ENCODE results near the gene NR2F1. TPM values are rescaled to one million over a fixed set of nuclear protein-coding genes. Genes with fewer than 3 reads are reported as not detected.
A peak's percentile ranks its signal among the peaks of the same experiment; 100 is the strongest.

Gene NR2F1
- total RNA-seq, 1 experiment from 2014 or later, result 51.2 TPM

DNA sequence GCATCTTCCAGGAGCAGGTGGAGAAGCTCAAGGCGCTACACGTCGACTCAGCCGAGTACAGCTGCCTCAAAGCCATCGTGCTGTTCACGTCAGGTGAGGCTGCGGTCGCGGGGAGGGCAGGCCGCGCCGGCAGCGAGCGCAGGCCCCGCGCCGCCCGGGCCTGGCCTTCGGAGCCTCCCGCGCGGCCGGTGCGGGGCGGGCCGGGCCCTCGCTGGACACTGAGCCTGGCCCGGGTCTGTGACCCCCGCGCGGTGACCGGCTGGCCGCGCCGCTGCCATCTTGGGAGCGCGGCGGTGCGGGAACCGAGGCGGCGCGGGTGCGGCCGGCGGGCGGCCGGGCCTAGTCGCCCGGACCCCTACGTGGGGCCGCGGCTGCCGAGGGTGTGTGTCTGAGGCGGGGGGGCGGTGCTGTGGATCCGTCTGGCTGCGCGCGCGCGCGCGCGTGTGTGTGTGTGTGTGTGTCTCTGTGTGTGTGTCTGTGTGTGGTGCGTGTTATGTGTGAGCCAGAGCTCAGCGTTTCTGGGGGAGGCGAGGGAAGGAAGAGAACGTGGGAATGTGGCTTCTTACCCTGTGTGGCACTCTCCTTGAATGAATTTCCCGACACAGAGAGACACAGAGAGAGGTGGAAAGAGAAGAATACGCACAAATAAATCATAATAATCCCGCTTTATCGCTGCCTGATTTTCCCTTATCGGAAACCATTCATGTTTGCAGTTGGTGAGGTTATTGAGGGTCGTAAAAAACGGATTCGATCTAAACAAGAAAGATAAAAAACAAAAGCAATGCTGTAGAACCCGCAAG is 5.5 kb downstream of the NR2F1 start:
- Histone ChIP-seq H3K27me3 (ENCODE audit: insufficient read depth, low read length) (no peaks in the 10 kb centered on the region), H2AFZ (ENCODE audit: low read depth, low read length, poor library complexity, severe bottlenecking) (no peak overlapping the region), H3K79me2 (ENCODE audit: insufficient read depth, low read length) (peaks cover 24% of the 10 kb centered on the region), H3K4me3 (replicated peaks in 1 of 2; ENCODE audit: low read depth in 1 of 2, low read length in 2 of 2) (no peak overlapping the region), H3K9ac (ENCODE audit: low read length) (no peak overlapping the region), H3K27ac (ENCODE audit: low read depth, low read length) (peak overlapping the region; percentile 99; the same call in 1 of the 2 replicates), H3K4me2 (ENCODE audit: low read length) (no peak overlapping the region), H3K36me3 (ENCODE audit: control insufficient read depth in 1 of 2, insufficient read depth in 2 of 2, low read length in 2 of 2) (peaks cover 0 to 52% of the 10 kb centered on the region in 2 experiments; a peak in 2 of 4 replicates), H3K4me1 (ENCODE audit: control insufficient read depth in 1 of 2, insufficient read depth in 2 of 2, low read length in 2 of 2) (peaks cover 9 to 21% of the 10 kb centered on the region in 2 experiments), H3K9me3 (ENCODE audit: control insufficient read depth in 1 of 2, insufficient read depth in 1 of 2, low read depth in 1 of 2, low read length in 2 of 2) (no peaks in the 10 kb centered on the region), H4K20me1 (ENCODE audit: insufficient read depth) (no peaks in the 10 kb centered on the region), H3K9me2 (ENCODE audit: insufficient read depth) (no peaks in the 10 kb centered on the region)
- DNase-seq (ENCODE audit: low read depth, low spot score) (no peak), ATAC-seq (no peak)
- ChIA-PET POLR2A (no interaction called here), RAD21 (ENCODE audit: low non-redundant PET in 1 of 2, low total read pairs in 2 of 2, uncharacterized antibody in 2 of 2, unreplicated experiment in 2 of 2) (interaction anchor here in 1 of 2 experiments (0.7 kb wide), 1 partner anchor 456 kb away, joined by 3 read pairs; no protein-coding TSS in a partner anchor), CTCF (no interaction called here)
- no peak for TF ChIP-seq EGR1 (IDR thresholded peaks at IDR 0.05; ENCODE audit: low read depth)
- TF ChIP-seq SP1 (IDR thresholded peaks at IDR 0.05; ENCODE audit: low read depth), result no peak
- no peak for TF ChIP-seq JUND (IDR thresholded peaks at IDR 0.05)
- no peak for TF ChIP-seq EZH2phosphoT487 (IDR thresholded peaks at IDR 0.05; ENCODE audit: borderline replicate concordance)
- no peak for TF ChIP-seq CBX3 (IDR thresholded peaks at IDR 0.05; ENCODE audit: low read depth)
- no peak for TF ChIP-seq FOSL1 (IDR thresholded peaks at IDR 0.05; ENCODE audit: low read depth)
- TF ChIP-seq ZNF274 (IDR thresholded peaks at IDR 0.05; ENCODE audit: low read depth, low read length), result no peak
- intact Hi-C loops (cut with micrococcal nuclease), result loop anchor here (10.0 kb wide), 1 partner anchor 1306 kb away; no protein-coding TSS in a partner anchor
- BruUV-seq (replicated peaks), result no TSS peak

DNA sequence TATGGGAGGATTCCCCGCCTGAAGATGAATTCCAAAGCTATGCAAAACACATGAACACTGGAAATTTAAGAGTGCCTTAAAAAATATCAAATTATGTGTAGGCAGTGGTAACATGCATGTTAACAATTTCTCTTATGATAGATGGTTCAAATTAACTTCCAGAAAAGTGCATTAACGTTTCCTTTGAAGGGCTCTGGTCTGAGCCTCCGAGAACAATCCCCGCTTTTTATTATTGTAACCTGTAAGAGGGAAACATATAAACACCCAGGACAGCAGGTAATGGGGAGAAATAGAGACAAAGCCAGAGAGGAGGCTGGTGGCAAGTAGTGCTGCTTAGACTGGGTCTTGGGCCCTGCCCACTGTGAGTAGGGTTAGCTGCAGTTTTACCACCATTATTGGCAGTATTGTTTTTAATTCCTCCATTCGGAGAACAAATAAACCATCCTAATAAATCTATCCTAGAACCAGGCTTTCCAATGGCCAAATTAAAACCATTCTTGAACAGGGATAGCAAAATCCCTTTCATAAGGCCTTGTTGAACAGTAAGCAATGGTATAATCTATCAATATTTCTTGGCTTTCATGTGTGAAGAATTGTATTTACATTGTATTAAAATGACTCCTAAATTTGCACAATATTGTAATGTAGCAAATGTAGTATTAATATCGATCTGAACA is 6.3 kb downstream of the NR2F1 start:
- Histone ChIP-seq H3K27me3 (ENCODE audit: insufficient read depth, low read length) (no peaks in the 10 kb centered on the region), H3K36me3 (ENCODE audit: control insufficient read depth in 1 of 2, insufficient read depth in 2 of 2, low read length in 2 of 2) (peaks cover 0 to 57% of the 10 kb centered on the region in 2 experiments; a peak in 2 of 4 replicates), H3K9ac (ENCODE audit: low read length) (no peak overlapping the region), H3K4me1 (ENCODE audit: control insufficient read depth in 1 of 2, insufficient read depth in 2 of 2, low read length in 2 of 2) (peaks cover 9 to 21% of the 10 kb centered on the region in 2 experiments), H3K27ac (ENCODE audit: low read depth, low read length) (no peak overlapping the region; the same call in 1 of the 2 replicates), H3K79me2 (ENCODE audit: insufficient read depth, low read length) (peaks cover 24% of the 10 kb centered on the region), H4K20me1 (ENCODE audit: insufficient read depth) (no peaks in the 10 kb centered on the region), H3K4me2 (ENCODE audit: low read length) (no peak overlapping the region), H3K4me3 (replicated peaks in 1 of 2; ENCODE audit: low read depth in 1 of 2, low read length in 2 of 2) (no peak overlapping the region), H3K9me3 (ENCODE audit: control insufficient read depth in 1 of 2, insufficient read depth in 1 of 2, low read depth in 1 of 2, low read length in 2 of 2) (no peaks in the 10 kb centered on the region), H3K9me2 (ENCODE audit: insufficient read depth) (no peaks in the 10 kb centered on the region), H2AFZ (ENCODE audit: low read depth, low read length, poor library complexity, severe bottlenecking) (no peak overlapping the region)
- POLR2A ChIA-PET, result no interaction called here
- RAD21 ChIA-PET (ENCODE audit: low non-redundant PET in 1 of 2, low total read pairs in 2 of 2, uncharacterized antibody in 2 of 2, unreplicated experiment in 2 of 2), result interaction anchor here in 1 of 2 experiments (0.7 kb wide), 1 partner anchor 456 kb away, joined by 3 read pairs; no protein-coding TSS in a partner anchor
- ATAC-seq, result no peak
- intact Hi-C loops (cut with micrococcal nuclease), result loop anchor here (10.0 kb wide), 1 partner anchor 1306 kb away; no protein-coding TSS in a partner anchor
- TSS peak; percentile 17 for BruUV-seq (replicated peaks)
- DNase-seq (ENCODE audit: low read depth, low spot score), result no peak
- CTCF ChIA-PET, result no interaction called here
- no peak for TF ChIP-seq FOSL1 (IDR thresholded peaks at IDR 0.05; ENCODE audit: low read depth)
- TF ChIP-seq EZH2phosphoT487 (IDR thresholded peaks at IDR 0.05; ENCODE audit: borderline replicate concordance), result no peak
- TF ChIP-seq ZNF274 (IDR thresholded peaks at IDR 0.05; ENCODE audit: low read depth, low read length), result no peak
- TF ChIP-seq ELF1 (IDR thresholded peaks at IDR 0.05; ENCODE audit: borderline replicate concordance, low read depth), result no peak
- TF ChIP-seq, protein P1, sequence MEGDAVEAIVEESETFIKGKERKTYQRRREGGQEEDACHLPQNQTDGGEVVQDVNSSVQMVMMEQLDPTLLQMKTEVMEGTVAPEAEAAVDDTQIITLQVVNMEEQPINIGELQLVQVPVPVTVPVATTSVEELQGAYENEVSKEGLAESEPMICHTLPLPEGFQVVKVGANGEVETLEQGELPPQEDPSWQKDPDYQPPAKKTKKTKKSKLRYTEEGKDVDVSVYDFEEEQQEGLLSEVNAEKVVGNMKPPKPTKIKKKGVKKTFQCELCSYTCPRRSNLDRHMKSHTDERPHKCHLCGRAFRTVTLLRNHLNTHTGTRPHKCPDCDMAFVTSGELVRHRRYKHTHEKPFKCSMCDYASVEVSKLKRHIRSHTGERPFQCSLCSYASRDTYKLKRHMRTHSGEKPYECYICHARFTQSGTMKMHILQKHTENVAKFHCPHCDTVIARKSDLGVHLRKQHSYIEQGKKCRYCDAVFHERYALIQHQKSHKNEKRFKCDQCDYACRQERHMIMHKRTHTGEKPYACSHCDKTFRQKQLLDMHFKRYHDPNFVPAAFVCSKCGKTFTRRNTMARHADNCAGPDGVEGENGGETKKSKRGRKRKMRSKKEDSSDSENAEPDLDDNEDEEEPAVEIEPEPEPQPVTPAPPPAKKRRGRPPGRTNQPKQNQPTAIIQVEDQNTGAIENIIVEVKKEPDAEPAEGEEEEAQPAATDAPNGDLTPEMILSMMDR (IDR thresholded peaks at IDR 0.05 in 2 of 3, conservative IDR thresholded peaks at IDR 0.05 in 1 of 3; ENCODE audit: borderline replicate concordance in 1 of 3, insufficient read depth in 1 of 3, low read depth in 2 of 3, low read length in 2 of 3), result no peak
- TF ChIP-seq SP1 (IDR thresholded peaks at IDR 0.05; ENCODE audit: low read depth), result no peak
- TF ChIP-seq JUND (IDR thresholded peaks at IDR 0.05), result no peak
- no peak for TF ChIP-seq EZH2 (IDR thresholded peaks at IDR 0.05)
- TF ChIP-seq ZFX (IDR thresholded peaks at IDR 0.05), result no peak
- TF ChIP-seq, protein P2, sequence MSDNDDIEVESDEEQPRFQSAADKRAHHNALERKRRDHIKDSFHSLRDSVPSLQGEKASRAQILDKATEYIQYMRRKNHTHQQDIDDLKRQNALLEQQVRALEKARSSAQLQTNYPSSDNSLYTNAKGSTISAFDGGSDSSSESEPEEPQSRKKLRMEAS (IDR thresholded peaks at IDR 0.05), result no peak
- no peak for TF ChIP-seq POLR2A (IDR thresholded peaks at IDR 0.05; ENCODE audit: borderline replicate concordance, extremely low read depth, insufficient read depth, insufficient read length)
- TF ChIP-seq CEBPB (IDR thresholded peaks at IDR 0.05; ENCODE audit: low read depth), result no peak
- TF ChIP-seq TCF7L2 (IDR thresholded peaks at IDR 0.05; ENCODE audit: borderline replicate concordance, extremely low read depth, insufficient read depth, insufficient read length), result no peak
- no peak for TF ChIP-seq SIN3A (IDR thresholded peaks at IDR 0.05; ENCODE audit: low read depth)
- TF ChIP-seq RAD21 (IDR thresholded peaks at IDR 0.05; ENCODE audit: low read depth), result no peak
- TF ChIP-seq YY1 (IDR thresholded peaks at IDR 0.05; ENCODE audit: extremely low read depth, insufficient replicate concordance, low read depth, low read length), result no peak

All from HCT116 (cell line).